SW 1271 (cell line): ENCODE measurements around the gene NUP98.
"Not testable (repeated sequence)": the region's sequence is repeated elsewhere in the genome, so short reads cannot be mapped to it uniquely, and the experiment has no call there.

ENCODE experiments used
- DNase-seq, 2 experiments: peaks; one replicate each; lab custom pipeline; 2025; lab: John Stamatoyannopoulos, UW

Gene NUP98

DNA sequence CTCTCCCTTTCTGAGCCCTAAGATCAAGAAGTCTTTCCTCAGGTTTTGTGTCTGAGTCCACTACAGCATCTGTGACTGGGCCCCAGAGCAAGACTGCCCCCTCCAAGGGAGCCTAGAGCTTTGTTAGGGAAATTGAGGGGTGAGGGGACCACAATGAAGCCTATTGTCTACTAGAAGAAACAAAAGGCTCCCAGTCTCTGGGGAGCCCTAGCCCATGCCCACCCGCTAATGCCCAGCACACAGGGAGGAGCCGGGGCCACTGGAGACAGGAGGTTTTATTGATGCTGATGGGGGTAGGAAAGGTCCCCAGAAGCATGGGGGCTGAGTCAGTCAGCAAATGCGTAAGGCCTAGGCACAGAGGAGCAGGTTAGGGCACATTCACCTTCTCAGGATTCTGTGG lies 29.4 kb upstream of the NUP98 start:
- no peak for DNase-seq

DNA sequence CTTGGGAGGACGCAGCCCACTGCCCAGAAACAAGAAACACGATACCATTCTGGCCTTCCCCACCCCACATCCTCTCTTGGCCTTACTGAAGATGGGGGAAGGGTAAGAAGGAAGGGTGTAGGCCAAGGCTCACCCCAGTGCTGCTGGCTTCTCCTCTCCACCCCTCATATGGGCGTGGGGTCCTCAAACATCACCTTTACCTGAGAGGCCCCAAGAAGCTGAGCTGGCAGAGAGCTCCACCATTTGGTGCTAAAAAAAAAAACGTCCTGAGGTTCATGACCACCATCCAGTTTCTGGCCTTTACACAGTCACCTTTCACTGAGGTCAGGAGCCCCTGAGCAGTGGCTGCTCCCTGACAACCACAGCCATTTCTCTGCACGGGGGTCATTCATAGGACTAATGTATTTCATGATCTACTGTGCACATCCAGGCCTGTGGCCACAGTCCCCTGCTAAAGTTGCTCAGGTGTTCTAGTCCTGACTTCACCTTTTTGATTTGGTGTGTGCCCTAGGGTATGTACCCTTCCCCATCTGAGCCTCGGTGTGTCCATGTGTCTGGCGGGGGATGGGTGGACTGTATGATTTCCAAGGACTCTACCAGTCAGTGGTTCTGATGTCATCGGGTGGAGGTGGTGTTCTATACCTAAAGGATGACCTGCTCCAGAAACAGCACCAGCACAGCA lies 28.3 kb upstream of the NUP98 start:
- DNase-seq, result no peak

DNA sequence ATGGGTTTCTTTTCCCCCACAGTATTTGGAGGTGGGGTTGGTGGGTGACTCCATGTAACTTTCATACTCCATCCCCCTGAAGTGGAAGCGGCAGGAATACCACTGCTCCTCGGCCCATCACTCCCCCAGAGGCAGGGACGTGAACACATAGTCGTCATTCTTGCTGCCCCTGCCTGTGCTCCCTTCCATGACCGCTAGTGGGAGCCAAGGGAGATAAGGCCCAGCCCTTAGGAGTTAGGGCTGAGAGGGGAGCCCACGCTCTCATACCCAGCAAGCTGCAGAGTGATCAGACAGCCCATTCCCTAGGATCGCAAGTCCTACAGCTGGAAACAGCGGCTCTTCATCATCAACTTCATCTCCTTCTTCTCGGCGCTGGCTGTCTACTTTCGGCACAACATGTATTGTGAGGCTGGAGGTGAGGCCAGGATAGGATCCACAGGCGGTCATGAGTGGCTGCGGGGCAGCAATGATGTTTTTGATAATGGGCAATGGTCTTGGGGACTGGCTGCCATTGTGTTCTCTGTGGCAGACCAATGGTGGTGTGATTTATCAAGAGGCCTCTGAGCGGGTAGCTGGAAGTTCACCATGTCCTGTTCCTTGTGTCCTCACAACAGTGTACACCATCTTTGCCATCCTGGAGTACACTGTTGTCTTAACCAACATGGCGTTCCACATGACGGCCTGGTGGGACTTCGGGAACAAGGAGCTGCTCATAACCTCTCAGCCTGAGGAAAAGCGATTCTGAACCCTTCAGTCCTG lies 27.5 kb upstream of the NUP98 start:
- DNase-seq, result peak in 1 of 2 experiments; percentile 21

- DNase-seq, result no peak
Measured at GRCh38 chr11:3823762-3824506, 26.6 kb upstream of the NUP98 start.

GRCh38 chr11:3823303-3823702 lies 25.9 kb upstream of the NUP98 start:
- no peak for DNase-seq

- DNase-seq, result no peak
Measured at GRCh38 chr11:3822312-3822711, 25.0 kb upstream of the NUP98 start.

- DNase-seq, result no peak
Measured at GRCh38 chr11:3820971-3821370, 23.6 kb upstream of the NUP98 start.

DNA sequence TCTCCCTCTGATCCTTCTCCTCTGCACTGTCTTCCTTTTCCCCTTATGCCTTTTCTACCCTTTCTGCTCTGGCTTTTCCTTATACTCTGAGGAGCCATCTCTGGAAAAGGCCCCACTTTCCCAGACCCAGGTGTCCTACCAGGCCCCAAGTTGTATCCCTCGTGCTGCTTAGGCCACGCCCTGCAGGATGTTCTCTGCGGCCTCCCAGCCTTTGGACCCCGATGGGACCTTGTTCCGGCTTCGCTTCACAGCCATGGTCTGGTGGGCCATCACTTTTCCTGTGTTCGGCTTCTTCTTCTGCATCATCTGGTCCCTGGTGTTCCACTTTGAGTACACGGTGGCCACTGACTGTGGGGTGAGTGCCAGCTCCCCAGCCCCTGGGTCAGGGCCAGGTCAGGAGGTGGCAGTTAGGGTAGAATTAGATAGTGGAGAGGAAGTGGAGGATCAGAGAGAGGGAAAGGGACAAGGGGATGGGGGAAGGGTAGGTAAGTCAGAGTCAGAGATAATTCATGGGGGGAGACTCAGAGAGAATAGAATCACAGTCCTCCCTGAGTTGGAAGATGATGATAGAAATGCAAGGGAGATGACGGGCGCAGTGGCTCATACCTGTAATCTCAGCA lies 19.9 kb upstream of the NUP98 start:
- no peak for DNase-seq

DNA sequence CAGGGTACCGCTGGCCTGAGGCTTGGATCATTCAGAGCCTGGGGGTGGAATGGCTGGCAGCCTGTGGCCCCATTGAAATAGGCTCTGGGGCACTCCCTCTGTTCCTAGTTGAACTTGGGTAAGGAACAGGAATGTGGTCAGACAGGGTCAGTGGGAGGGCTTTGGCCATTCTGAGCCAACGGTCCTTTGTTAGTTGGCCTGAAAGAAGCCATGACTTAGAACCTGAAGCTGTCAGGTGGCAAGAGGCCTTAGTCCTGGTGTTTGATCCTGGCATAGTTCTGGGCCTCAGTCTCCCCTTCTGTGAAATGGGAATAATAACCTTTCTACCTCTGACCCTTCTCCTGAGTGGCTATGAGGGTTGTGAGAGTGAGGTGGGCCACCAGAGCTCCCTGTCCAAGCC lies 19.3 kb upstream of the NUP98 start:
- no peak for DNase-seq

- DNase-seq, result no peak
Measured at GRCh38 chr11:3815845-3816244, 18.5 kb upstream of the NUP98 start.

GRCh38 chr11:3814832-3815231 lies 17.5 kb upstream of the NUP98 start:
- not testable (repeated sequence) for DNase-seq

DNA sequence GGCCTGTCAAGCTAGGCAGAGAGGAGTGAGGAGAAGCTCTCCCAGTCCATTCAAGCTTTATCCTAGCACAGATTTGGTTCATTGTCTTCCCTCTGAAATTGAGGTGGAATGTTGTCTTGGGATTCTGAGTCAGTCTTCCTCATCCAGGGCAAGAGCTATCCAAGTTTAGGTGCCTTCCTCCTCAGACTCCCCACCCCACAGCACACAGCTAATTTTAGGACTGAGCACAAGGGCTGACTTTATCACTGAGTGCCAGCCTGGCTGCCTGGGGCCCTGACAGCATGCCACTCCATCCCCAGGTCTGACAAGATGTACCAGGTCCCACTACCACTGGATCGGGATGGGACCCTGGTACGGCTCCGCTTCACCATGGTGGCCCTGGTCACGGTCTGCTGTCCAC lies 13.6 kb upstream of the NUP98 start:
- DNase-seq, result no peak

GRCh38 chr11:3810446-3810845 lies 13.1 kb upstream of the NUP98 start:
- no peak for DNase-seq

DNA sequence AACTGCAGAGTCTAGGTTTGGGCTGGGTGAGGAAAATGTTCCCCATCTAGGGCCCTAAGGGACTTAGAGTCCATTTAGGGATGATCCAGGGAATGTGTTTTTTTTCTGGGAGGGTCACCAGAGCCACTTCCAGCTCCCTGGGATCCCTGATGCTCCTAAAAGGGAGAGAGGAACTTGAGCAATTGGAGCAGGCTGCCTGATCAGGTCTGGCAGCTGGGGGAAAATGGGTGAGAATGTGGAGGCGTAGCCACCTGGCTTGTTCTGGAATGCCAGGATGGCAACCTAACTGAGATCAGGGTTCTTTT lies 12.2 kb upstream of the NUP98 start:
- DNase-seq, result no peak

DNA sequence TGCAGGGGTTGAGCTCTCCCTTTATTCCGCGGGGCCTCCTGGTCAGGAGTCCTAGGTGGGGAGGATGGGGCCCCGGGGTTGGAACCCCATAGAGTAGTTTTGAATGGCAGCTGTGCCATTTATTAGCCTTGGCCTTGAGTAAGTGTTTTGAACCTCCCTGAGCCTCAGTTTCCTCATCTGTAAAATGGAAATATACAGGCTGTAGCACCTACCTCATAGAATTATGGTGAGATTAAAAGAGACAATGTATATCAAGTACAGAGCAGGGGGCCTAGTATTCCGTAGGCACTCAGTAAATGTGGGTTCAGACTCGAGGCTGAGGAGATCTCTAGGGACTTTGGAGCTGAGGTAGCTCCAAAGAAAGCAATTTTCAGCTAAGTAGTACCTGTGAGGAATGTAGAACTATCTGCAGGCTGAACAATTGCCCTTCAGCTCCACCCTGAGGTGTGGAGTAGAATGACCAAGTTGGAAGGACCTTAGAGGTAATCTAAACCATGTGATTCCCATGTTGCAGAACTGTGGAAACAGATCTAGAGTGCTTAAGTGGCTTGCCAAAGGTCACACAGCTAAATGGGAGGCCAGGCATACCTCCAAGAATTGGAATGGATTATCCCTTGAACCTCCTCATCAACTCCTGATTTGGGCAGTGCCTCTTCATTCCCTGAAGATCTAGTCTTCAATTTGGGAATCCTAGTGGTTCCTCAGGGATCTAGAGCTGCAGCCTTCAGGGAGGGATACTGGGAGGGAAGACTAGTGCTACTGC lies 11.7 kb upstream of the NUP98 start:
- peak in 1 of 2 experiments; percentile 42 for DNase-seq

DNA sequence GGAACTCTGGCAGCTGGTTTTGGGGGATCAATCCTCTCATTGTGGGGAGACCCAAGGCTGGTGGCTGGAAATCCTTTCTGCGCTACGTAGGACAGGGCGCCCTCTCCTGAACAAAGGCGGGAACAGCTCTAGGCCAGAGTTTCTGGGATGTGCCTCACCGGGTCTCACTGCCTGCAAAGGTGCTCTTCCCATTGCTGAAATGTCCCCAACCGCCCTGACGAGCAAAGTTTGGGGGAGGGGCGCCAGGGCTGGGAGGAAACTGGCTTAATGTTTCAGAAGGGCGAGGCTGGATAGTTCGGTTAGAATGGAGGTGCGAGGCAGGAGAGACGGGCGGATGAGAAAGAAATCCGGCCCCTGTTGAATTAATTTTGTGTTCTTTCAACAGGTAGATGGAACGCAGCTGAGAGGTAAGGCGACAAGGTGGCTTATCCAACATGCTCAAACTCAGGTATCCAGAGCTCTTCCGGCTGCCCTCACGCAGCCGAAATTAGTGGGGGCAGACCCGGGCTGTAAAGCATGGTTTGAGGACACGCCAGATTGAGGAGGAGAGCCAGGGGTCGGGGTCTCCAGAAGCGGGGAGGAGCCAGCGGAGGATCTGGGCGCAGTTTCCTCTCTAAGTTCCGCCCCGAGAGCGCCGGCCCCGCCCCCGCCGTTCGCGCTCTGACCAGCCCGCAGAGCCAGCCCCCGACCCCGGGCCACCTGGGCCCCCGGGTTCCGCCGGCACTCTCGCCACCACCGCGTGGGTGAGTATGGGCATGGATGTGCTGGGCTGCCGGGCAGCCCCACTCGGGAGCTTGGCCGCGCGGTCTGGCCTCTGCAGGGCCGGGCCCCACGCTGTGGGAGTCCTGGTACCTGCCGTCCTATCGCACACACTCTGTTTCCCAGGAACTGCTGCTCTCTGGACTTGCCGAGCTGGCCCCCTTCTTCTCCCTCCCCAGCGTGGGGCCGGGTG lies 10.8 kb upstream of the NUP98 start, which contains the start of gene PGAP2:
Gene PGAP2 (plus strand): TSS at position 652 of the 952 bp plus-strand sequence. CDS start 2,700 bp downstream, outside the sequence.
- DNase-seq, result peak in 1 of 2 experiments; percentile 22

GRCh38 chr11:3803726-3804495 lies 6.6 kb upstream of the NUP98 start:
- no peak for DNase-seq

- no peak for DNase-seq
Measured at GRCh38 chr11:3802011-3802790, 4.8 kb upstream of the NUP98 start.

DNA sequence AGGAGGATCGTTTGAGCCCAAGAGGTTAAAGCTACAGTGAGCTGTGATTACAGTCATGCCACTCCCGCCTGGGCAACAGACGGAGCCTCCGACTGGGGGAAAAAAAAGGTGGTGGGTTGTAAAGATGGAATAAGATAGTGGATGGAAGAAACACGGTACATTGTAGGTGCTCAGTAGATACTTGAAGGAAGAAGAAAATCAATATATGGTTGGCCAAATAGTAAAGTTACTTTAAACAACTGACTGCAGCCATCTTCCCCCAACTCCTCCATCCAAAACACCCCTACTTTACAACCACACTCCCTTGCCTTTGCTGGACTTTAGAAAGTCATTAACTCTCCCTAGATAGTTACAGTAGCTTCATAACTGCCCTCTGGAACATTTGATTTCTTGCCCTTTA lies 2.5 kb upstream of the NUP98 start:
- no peak for DNase-seq
